NB4 (cell line): ENCODE results near the gene MOB3B.

Experiments
- DNase-seq: peaks from one replicate; pipeline ENCODE4 v3.0.0; 2010; ENCODE audit warnings: low read depth
- H3K4me3 ChIP-seq: one replicate; pipeline ENCODE4 v1.5.1; 2011; ENCODE audit warnings: mild to moderate bottlenecking, low read depth, low read length, moderate library complexity
- MYC ChIP-seq: IDR thresholded peaks from 2 replicates; pipeline ENCODE4 v1.6.1; 2011; ENCODE audit warnings: low read depth, low read length
- POLR2A ChIP-seq: IDR thresholded peaks from 2 replicates; pipeline ENCODE4 v1.6.1; 2011; ENCODE audit warnings: mild to moderate bottlenecking; ENCODE audit not compliant: insufficient read length; ENCODE audit errors: extremely low read depth
- TF ChIP-seq, protein P1 (sequence below): IDR thresholded peaks from one replicate; pipeline ENCODE4 v1.5.1; 2012; ENCODE audit warnings: low read depth, low read length
- TF ChIP-seq, protein P2 (sequence below): IDR thresholded peaks from 2 replicates; pipeline ENCODE4 v1.6.1; 2011; ENCODE audit warnings: low read depth, low read length

MOB3B gene

DNA sequence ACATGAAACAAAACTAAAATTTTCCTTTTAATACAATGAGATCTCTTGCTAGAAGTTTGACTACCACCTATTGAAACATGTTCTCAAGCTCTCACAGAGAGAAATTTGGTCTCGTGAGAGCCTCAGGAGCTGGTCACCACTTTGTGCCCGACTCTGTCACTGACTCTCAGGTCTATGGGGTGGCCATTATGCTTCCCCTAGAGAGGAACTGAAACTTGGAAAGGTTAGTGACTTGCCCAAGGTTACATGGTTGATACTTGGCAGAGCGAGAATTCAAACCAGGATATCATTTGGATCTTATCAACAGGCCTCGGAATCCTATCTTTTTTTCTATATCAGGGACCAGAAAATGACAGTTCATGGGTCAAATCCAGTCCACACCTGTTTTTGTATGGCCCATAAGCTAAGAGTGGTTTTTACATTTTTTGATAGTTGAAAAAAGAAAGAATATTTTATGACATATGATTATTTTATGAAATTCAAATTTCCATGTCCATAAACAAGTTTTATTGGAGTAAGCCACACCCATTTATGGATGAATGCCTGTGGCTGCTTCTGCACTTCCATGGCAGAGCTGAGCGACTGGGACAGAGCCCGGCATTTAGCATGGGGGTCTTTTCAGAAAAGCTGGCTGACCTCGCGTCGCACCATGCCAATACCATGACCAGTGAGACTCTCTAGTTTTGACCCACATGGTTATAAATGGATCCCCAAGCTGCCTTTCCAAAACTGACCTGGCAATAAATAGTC is 187.9 kb downstream of the MOB3B start:
- no peak for DNase-seq
- TF ChIP-seq POLR2A: no peak
- no peak for TF ChIP-seq MYC
- TF ChIP-seq, protein P1, sequence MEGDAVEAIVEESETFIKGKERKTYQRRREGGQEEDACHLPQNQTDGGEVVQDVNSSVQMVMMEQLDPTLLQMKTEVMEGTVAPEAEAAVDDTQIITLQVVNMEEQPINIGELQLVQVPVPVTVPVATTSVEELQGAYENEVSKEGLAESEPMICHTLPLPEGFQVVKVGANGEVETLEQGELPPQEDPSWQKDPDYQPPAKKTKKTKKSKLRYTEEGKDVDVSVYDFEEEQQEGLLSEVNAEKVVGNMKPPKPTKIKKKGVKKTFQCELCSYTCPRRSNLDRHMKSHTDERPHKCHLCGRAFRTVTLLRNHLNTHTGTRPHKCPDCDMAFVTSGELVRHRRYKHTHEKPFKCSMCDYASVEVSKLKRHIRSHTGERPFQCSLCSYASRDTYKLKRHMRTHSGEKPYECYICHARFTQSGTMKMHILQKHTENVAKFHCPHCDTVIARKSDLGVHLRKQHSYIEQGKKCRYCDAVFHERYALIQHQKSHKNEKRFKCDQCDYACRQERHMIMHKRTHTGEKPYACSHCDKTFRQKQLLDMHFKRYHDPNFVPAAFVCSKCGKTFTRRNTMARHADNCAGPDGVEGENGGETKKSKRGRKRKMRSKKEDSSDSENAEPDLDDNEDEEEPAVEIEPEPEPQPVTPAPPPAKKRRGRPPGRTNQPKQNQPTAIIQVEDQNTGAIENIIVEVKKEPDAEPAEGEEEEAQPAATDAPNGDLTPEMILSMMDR: no peak
- TF ChIP-seq, protein P2, sequence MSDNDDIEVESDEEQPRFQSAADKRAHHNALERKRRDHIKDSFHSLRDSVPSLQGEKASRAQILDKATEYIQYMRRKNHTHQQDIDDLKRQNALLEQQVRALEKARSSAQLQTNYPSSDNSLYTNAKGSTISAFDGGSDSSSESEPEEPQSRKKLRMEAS: no peak
- H3K4me3 ChIP-seq: no peak overlapping the region

DNA sequence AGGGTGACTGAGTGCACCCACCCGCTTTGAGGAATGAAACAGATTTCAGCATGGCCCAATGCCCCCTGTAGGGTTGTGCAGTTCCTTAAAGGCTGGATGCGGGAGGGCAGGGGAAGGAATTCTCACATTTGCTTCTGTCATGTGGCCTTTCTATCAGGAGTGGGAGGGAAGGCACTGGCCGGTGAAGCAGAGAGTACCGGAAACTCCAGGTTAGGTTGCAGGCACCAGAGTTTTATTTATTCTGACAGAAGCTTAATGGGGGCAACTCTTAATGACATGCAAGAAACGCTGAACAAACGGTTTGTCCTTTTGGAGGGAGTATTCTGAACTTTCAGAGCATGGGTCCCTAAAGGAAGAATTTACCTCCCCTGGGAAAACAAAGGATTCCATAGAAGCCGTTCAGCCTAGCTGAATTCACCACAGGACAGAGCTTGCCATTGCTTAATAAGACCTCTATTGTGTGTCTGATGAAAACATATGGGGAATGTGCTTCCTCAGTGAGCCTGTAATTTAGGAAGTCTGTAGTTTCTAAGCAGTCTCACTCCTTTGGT is 188.6 kb downstream of the MOB3B start:
- no peak for DNase-seq
- TF ChIP-seq, protein P1: no peak
- TF ChIP-seq POLR2A (no peak), MYC (no peak)
- TF ChIP-seq, protein P2: no peak
- no peak overlapping the region for H3K4me3 ChIP-seq

DNA sequence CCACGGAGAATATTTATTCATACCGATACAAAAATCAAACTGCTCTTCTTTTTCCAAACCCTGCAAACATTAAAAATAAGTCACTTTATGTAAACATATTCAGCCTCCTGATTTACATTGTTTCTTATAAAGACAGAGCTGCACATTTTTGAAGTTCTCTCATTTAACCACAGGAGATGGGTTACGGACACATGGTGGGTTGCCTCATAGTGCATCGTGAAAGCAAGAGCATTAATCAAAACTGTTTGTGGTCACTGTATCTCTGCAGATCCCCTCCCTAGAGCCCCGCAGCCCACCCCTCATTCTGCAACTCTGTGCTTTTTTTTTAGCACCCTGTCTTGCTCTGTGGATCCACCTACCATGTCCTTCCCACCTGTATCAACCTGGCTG is 189.3 kb downstream of the MOB3B start:
- no peak for DNase-seq
- no peak overlapping the region for H3K4me3 ChIP-seq
- TF ChIP-seq POLR2A: no peak
- TF ChIP-seq, protein P2: no peak
- no peak for TF ChIP-seq MYC
- TF ChIP-seq, protein P1: no peak

DNA sequence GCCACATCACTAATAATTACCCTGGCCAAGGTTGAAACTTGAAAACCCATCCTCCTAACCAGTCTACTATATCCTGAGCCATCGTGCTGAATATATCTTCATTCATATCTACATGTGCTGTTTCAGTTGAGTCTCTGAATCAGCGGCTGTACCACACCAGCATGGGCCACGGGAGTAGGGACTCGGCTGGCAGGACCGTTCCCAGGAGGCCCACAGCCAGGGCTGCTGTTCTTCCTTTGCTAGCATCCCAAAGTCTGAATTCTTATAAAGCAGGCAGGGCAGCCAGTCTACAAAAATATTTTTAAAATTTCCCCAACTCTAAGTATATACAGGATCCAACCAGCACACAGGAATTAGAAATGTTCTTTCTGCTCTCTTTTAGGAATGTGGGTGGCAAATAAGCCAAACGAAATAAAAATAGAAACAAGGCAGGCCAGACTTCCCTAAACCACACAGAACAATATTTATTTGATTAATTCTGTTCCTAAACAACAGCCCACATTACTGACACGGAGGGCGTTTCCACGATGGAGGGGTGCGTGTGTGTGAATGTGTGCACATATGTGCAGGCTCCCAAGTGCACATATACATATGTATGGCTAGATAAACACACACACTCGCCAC is 189.8 kb downstream of the MOB3B start:
- DNase-seq: no peak
- no peak overlapping the region for H3K4me3 ChIP-seq
- TF ChIP-seq MYC: no peak
- TF ChIP-seq, protein P2: no peak
- TF ChIP-seq, protein P1: no peak
- TF ChIP-seq POLR2A: no peak

DNA sequence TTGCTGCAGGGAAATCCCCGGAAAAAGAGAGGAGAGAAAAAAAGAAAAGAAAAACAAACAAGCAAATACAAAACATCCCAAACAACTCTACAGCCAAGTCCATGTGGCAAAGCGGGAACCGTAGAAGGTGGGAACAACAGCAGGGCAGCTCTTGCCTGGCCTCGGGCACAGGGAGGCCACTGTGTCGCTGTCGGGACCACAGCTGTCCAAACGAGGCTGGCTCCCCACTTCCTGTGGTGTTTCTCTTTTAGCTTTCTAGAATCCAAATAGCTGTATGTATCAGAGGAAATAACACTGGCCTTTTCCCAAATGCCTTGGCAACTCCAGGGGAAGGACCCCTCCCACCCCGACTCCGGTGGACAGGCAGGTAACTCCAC is 191.1 kb downstream of the MOB3B start:
- no peak overlapping the region for H3K4me3 ChIP-seq
- no peak for DNase-seq
- TF ChIP-seq, protein P1: no peak
- no peak for TF ChIP-seq POLR2A
- no peak for TF ChIP-seq MYC
- TF ChIP-seq, protein P2: no peak
